Endothelial cell of umbilical vein (primary cell): Measurements from ENCODE around the gene CELA1.

Experiments used
- EZH2 ChIP-seq: IDR thresholded peaks from 2 replicates; pipeline ENCODE4 v1.6.1; 2012; ENCODE audit warnings: borderline replicate concordance, low read depth, mild to moderate bottlenecking, moderate library complexity, low read length, inconsistent platforms; ENCODE audit not compliant: severe bottlenecking
- FOS ChIP-seq: IDR thresholded peaks from 2 replicates; pipeline ENCODE4 v1.6.1; 2011; ENCODE audit warnings: mild to moderate bottlenecking, low read length, moderate library complexity, borderline replicate concordance; ENCODE audit not compliant: insufficient read depth
- JUN ChIP-seq: IDR thresholded peaks from 2 replicates; pipeline ENCODE4 v1.6.1; 2011; ENCODE audit warnings: borderline replicate concordance, low read depth; ENCODE audit not compliant: insufficient read length, insufficient read depth
- MYC ChIP-seq: IDR thresholded peaks from one replicate; pipeline ENCODE4 v1.6.1; 2011; ENCODE audit warnings: mild to moderate bottlenecking, low read depth, low read length
- POLR2A ChIP-seq: IDR thresholded peaks from 2 replicates; pipeline ENCODE4 v1.6.1; 2012; ENCODE audit warnings: low read depth, mild to moderate bottlenecking, control low read depth, low read length
- POLR2AphosphoS5 ChIP-seq: IDR thresholded peaks from 2 replicates; pipeline ENCODE4 v1.6.1; 2012; ENCODE audit warnings: low read depth, mild to moderate bottlenecking, control low read depth, low read length, moderate library complexity; ENCODE audit not compliant: insufficient read depth
- TF ChIP-seq, protein P1 (sequence below), 2 donors: IDR thresholded peaks; 1 replicate in 1 of 2; 2 replicates in 1 of 2; pipeline ENCODE4 v1.5.1; 2011; ENCODE audit warnings: low read length in 2 of 2, mild to moderate bottlenecking in 2 of 2, moderate library complexity in 2 of 2, control low read depth in 1 of 2, inconsistent platforms in 1 of 2, low read depth in 1 of 2; ENCODE audit not compliant: insufficient read depth in 1 of 2; ENCODE audit errors: extremely low read depth in 1 of 2
- TF ChIP-seq, protein P2 (sequence below): IDR thresholded peaks from 2 replicates; pipeline ENCODE4 v1.6.1; 2011; ENCODE audit not compliant: insufficient read depth, insufficient read length

- TF ChIP-seq EZH2 (no peak), FOS (no peak), POLR2A (no peak), JUN (no peak), POLR2AphosphoS5 (no peak), MYC (no peak)
- TF ChIP-seq, protein P1, sequence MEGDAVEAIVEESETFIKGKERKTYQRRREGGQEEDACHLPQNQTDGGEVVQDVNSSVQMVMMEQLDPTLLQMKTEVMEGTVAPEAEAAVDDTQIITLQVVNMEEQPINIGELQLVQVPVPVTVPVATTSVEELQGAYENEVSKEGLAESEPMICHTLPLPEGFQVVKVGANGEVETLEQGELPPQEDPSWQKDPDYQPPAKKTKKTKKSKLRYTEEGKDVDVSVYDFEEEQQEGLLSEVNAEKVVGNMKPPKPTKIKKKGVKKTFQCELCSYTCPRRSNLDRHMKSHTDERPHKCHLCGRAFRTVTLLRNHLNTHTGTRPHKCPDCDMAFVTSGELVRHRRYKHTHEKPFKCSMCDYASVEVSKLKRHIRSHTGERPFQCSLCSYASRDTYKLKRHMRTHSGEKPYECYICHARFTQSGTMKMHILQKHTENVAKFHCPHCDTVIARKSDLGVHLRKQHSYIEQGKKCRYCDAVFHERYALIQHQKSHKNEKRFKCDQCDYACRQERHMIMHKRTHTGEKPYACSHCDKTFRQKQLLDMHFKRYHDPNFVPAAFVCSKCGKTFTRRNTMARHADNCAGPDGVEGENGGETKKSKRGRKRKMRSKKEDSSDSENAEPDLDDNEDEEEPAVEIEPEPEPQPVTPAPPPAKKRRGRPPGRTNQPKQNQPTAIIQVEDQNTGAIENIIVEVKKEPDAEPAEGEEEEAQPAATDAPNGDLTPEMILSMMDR (IDR thresholded peaks at IDR 0.05; ENCODE audit: extremely low read depth in 1 of 2, insufficient read depth in 1 of 2, low read depth in 1 of 2, low read length in 2 of 2), result no peak
- TF ChIP-seq, protein P2, sequence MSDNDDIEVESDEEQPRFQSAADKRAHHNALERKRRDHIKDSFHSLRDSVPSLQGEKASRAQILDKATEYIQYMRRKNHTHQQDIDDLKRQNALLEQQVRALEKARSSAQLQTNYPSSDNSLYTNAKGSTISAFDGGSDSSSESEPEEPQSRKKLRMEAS, result no peak
Observed at GRCh38 chr12:51361161-51362016, 14.9 kb upstream of the CELA1 start.
